ENCODE data around the gene RBMS3.

Gene RBMS3

GRCh38 chr3:29484633-29485032, 203.8 kb downstream of the RBMS3 start:
- Histone ChIP-seq H3K4me3 (ENCODE audit: low read depth, low read length) (no peak overlapping the region), H2BK120ac (ENCODE audit: insufficient read depth, low read length, poor library complexity) (no peak overlapping the region), H4K12ac (ENCODE audit: low read depth, low read length) (no peak overlapping the region), H3K14ac (ENCODE audit: low read length) (no peak overlapping the region), H3K9ac (ENCODE audit: low read length) (no peak overlapping the region), H3K9me3 (ENCODE audit: insufficient read depth, low read depth, low read length) (no peaks in the 10 kb centered on the region), H3K79me2 (ENCODE audit: control insufficient read depth, insufficient read depth, low read length, poor library complexity) (no peaks in the 10 kb centered on the region), H3K27ac (ENCODE audit: low read depth, low read length) (no peak overlapping the region), H4K91ac (ENCODE audit: low read depth, low read length) (no peak overlapping the region), H4K8ac (ENCODE audit: low read depth, low read length) (no peak overlapping the region), H3K18ac (ENCODE audit: low read length) (no peak overlapping the region), H2AK5ac (ENCODE audit: low read length) (no peak overlapping the region), H3K23ac (ENCODE audit: low read length) (no peak overlapping the region), H3K4ac (ENCODE audit: low read depth, low read length) (no peak overlapping the region), H2AFZ (ENCODE audit: insufficient read depth, low read length, poor library complexity) (no peak overlapping the region), H3K4me2 (ENCODE audit: low read length) (no peak overlapping the region), H3K4me1 (ENCODE audit: control insufficient read depth in 1 of 2, insufficient read depth in 2 of 2, low read length in 2 of 2) (no peaks in the 10 kb centered on the region), H3K79me1 (ENCODE audit: low read length) (no peaks in the 10 kb centered on the region), H3K36me3 (ENCODE audit: control insufficient read depth in 1 of 2, insufficient read depth in 2 of 2, low read length in 2 of 2) (no peaks in the 10 kb centered on the region), H2BK5ac (ENCODE audit: low read depth, low read length, poor library complexity) (no peak overlapping the region), H3K27me3 (ENCODE audit: insufficient read depth, low read length) (no peaks in the 10 kb centered on the region), H2BK12ac (ENCODE audit: low read length) (no peak overlapping the region)
- no CpG with 5 or more reads among the region's 2 CpGs for WGBS (ENCODE audit: extremely low coverage, insufficient coverage, insufficient read length)
- DNase-seq, result no peak

GRCh38 chr3:29486096-29486495, 205.2 kb downstream of the RBMS3 start:
- no peak overlapping the region for H3K27ac ChIP-seq (ENCODE audit: low read depth, low read length)
- H2BK12ac ChIP-seq (ENCODE audit: low read length), result no peak overlapping the region
- no peak overlapping the region for H3K9ac ChIP-seq (ENCODE audit: low read length)
- no CpG with 5 or more reads among the region's 5 CpGs for WGBS (ENCODE audit: extremely low coverage, insufficient coverage, insufficient read length)
- no peaks in the 10 kb centered on the region for H3K4me1 ChIP-seq (ENCODE audit: control insufficient read depth in 1 of 2, insufficient read depth in 2 of 2, low read length in 2 of 2)
- no peaks in the 10 kb centered on the region for H3K79me1 ChIP-seq (ENCODE audit: low read length)
- no peak overlapping the region for H3K14ac ChIP-seq (ENCODE audit: low read length)
- H2BK120ac ChIP-seq (ENCODE audit: insufficient read depth, low read length, poor library complexity), result no peak overlapping the region
- DNase-seq, result peak in 1 of 2 donors; percentile 55
- H2AFZ ChIP-seq (ENCODE audit: insufficient read depth, low read length, poor library complexity), result no peak overlapping the region
- H3K4ac ChIP-seq (ENCODE audit: low read depth, low read length), result no peak overlapping the region
- H4K91ac ChIP-seq (ENCODE audit: low read depth, low read length), result no peak overlapping the region
- H3K9me3 ChIP-seq (ENCODE audit: insufficient read depth, low read depth, low read length), result no peaks in the 10 kb centered on the region
- no peaks in the 10 kb centered on the region for H3K27me3 ChIP-seq (ENCODE audit: insufficient read depth, low read length)
- H2BK5ac ChIP-seq (ENCODE audit: low read depth, low read length, poor library complexity), result no peak overlapping the region
- no peak overlapping the region for H2AK5ac ChIP-seq (ENCODE audit: low read length)
- no peak overlapping the region for H3K4me2 ChIP-seq (ENCODE audit: low read length)
- H3K18ac ChIP-seq (ENCODE audit: low read length), result no peak overlapping the region
- H4K8ac ChIP-seq (ENCODE audit: low read depth, low read length), result no peak overlapping the region
- H3K36me3 ChIP-seq (ENCODE audit: control insufficient read depth in 1 of 2, insufficient read depth in 2 of 2, low read length in 2 of 2), result no peaks in the 10 kb centered on the region
- no peak overlapping the region for H3K23ac ChIP-seq (ENCODE audit: low read length)
- no peak overlapping the region for H4K12ac ChIP-seq (ENCODE audit: low read depth, low read length)
- no peak overlapping the region for H3K4me3 ChIP-seq (ENCODE audit: low read depth, low read length)
- no peaks in the 10 kb centered on the region for H3K79me2 ChIP-seq (ENCODE audit: control insufficient read depth, insufficient read depth, low read length, poor library complexity)

- H4K8ac ChIP-seq (ENCODE audit: low read depth, low read length), result no peak overlapping the region
- no peaks in the 10 kb centered on the region for H3K79me2 ChIP-seq (ENCODE audit: control insufficient read depth, insufficient read depth, low read length, poor library complexity)
- H3K23ac ChIP-seq (ENCODE audit: low read length), result no peak overlapping the region
- H2AK5ac ChIP-seq (ENCODE audit: low read length), result no peak overlapping the region
- DNase-seq, result no peak
- no peak overlapping the region for H4K91ac ChIP-seq (ENCODE audit: low read depth, low read length)
- no peaks in the 10 kb centered on the region for H3K79me1 ChIP-seq (ENCODE audit: low read length)
- H3K4me2 ChIP-seq (ENCODE audit: low read length), result no peak overlapping the region
- no peak overlapping the region for H4K12ac ChIP-seq (ENCODE audit: low read depth, low read length)
- no peaks in the 10 kb centered on the region for H3K9me3 ChIP-seq (ENCODE audit: insufficient read depth, low read depth, low read length)
- H2BK5ac ChIP-seq (ENCODE audit: low read depth, low read length, poor library complexity), result no peak overlapping the region
- H3K18ac ChIP-seq (ENCODE audit: low read length), result no peak overlapping the region
- H3K4me3 ChIP-seq (ENCODE audit: low read depth, low read length), result no peak overlapping the region
- no peaks in the 10 kb centered on the region for H3K4me1 ChIP-seq (ENCODE audit: control insufficient read depth in 1 of 2, insufficient read depth in 2 of 2, low read length in 2 of 2)
- no peak overlapping the region for H3K27ac ChIP-seq (ENCODE audit: low read depth, low read length)
- WGBS (ENCODE audit: extremely low coverage, insufficient coverage, insufficient read length), result 100% methylated on average over 1 of the region's 2 CpGs
- no peaks in the 10 kb centered on the region for H3K36me3 ChIP-seq (ENCODE audit: control insufficient read depth in 1 of 2, insufficient read depth in 2 of 2, low read length in 2 of 2)
- H3K27me3 ChIP-seq (ENCODE audit: insufficient read depth, low read length), result no peaks in the 10 kb centered on the region
- no peak overlapping the region for H2AFZ ChIP-seq (ENCODE audit: insufficient read depth, low read length, poor library complexity)
- no peak overlapping the region for H2BK120ac ChIP-seq (ENCODE audit: insufficient read depth, low read length, poor library complexity)
- no peak overlapping the region for H3K9ac ChIP-seq (ENCODE audit: low read length)
- no peak overlapping the region for H3K14ac ChIP-seq (ENCODE audit: low read length)
- no peak overlapping the region for H3K4ac ChIP-seq (ENCODE audit: low read depth, low read length)
- H2BK12ac ChIP-seq (ENCODE audit: low read length), result no peak overlapping the region
Observed at GRCh38 chr3:29486917-29487316, 206.0 kb downstream of the RBMS3 start.

GRCh38 chr3:29488922-29489321, 208.1 kb downstream of the RBMS3 start:
- H2AFZ ChIP-seq (ENCODE audit: insufficient read depth, low read length, poor library complexity), result no peak overlapping the region
- no peak overlapping the region for H4K8ac ChIP-seq (ENCODE audit: low read depth, low read length)
- no peak overlapping the region for H2BK12ac ChIP-seq (ENCODE audit: low read length)
- no peak overlapping the region for H4K91ac ChIP-seq (ENCODE audit: low read depth, low read length)
- H3K9me3 ChIP-seq (ENCODE audit: insufficient read depth, low read depth, low read length), result no peaks in the 10 kb centered on the region
- no peak overlapping the region for H3K4me2 ChIP-seq (ENCODE audit: low read length)
- no peak overlapping the region for H3K4me3 ChIP-seq (ENCODE audit: low read depth, low read length)
- no peaks in the 10 kb centered on the region for H3K79me2 ChIP-seq (ENCODE audit: control insufficient read depth, insufficient read depth, low read length, poor library complexity)
- H3K4ac ChIP-seq (ENCODE audit: low read depth, low read length), result no peak overlapping the region
- H3K23ac ChIP-seq (ENCODE audit: low read length), result no peak overlapping the region
- no peak overlapping the region for H4K12ac ChIP-seq (ENCODE audit: low read depth, low read length)
- no peak overlapping the region for H2BK5ac ChIP-seq (ENCODE audit: low read depth, low read length, poor library complexity)
- WGBS (ENCODE audit: extremely low coverage, insufficient coverage, insufficient read length), result no CpG with 5 or more reads among the region's 1 CpG
- no peak for DNase-seq
- no peak overlapping the region for H2BK120ac ChIP-seq (ENCODE audit: insufficient read depth, low read length, poor library complexity)
- H3K27me3 ChIP-seq (ENCODE audit: insufficient read depth, low read length), result no peaks in the 10 kb centered on the region
- H3K79me1 ChIP-seq (ENCODE audit: low read length), result no peaks in the 10 kb centered on the region
- no peak overlapping the region for H3K9ac ChIP-seq (ENCODE audit: low read length)
- H3K14ac ChIP-seq (ENCODE audit: low read length), result no peak overlapping the region
- H2AK5ac ChIP-seq (ENCODE audit: low read length), result no peak overlapping the region
- no peak overlapping the region for H3K18ac ChIP-seq (ENCODE audit: low read length)
- no peaks in the 10 kb centered on the region for H3K4me1 ChIP-seq (ENCODE audit: control insufficient read depth in 1 of 2, insufficient read depth in 2 of 2, low read length in 2 of 2)
- H3K27ac ChIP-seq (ENCODE audit: low read depth, low read length), result no peak overlapping the region
- no peaks in the 10 kb centered on the region for H3K36me3 ChIP-seq (ENCODE audit: control insufficient read depth in 1 of 2, insufficient read depth in 2 of 2, low read length in 2 of 2)
